Left hindlimb (tissue), 1 donor: ENCODE data around the gene MAL.

Source experiments
- DNase-seq: peaks from one replicate; pipeline ENCODE4 v3.0.0-alpha.2; 2018

MAL gene

DNA sequence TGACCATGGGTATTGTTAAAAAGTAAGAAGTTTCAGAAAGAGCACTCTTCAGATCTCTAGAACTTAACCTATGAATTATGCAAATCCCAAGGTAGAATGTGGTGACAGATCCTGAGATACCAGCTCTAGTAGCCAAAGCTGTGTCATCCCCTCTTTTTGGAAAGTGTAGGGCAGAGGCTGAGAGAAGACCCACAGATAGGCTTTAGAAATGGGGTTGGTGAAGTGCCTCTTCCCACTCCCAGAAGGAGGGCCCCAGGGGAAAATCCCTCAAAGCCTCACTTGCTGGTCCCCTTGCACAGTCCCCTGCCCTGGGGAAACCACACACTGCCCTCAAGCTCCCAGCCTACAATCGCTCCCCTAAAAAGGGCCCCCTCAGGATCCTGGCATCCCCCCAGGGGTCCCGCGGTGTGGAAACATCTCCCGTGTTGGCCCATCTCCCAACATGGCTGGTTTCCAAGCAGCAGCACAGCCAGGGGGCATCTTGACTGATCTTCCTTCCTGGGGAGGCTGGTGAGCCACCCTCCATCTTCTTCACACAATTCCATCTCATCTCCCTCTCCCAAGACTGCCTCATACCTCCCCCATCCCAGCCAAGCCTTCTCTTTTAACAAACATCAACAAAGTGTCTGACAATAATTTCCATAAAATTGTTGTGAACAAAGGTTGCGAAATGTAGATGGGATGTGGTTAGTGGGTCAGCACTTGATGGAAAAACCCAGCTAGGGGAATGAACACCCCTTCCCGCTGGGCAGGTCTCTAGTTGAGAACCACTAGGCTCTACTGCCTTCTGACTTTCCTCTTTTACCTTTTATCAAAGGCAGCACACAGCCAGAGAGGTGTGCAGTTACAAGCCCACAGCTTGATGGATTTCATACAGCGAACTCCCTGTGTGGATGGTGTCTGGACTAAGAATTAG lies 25.1 kb downstream of the MAL start:
- DNase-seq: no peak

DNA sequence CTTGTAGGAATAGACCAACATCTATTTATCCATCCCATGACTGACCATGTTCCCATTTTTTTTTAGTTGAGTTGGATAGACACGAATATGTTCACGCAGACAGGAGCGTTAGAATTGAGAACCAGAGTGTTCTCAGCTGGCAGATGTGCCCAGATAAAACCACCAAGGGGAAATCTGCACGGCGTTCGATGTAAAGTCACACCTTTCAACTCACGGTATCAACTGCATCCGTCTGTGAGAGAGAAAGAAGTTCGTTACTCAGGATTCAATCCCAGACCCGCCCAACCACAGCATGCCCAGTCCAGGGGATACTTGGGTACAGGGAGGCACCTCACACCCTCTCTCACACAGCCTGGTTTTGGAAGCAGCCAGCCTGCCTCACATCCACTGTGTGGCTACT lies 26.1 kb downstream of the MAL start:
- DNase-seq: no peak

DNA sequence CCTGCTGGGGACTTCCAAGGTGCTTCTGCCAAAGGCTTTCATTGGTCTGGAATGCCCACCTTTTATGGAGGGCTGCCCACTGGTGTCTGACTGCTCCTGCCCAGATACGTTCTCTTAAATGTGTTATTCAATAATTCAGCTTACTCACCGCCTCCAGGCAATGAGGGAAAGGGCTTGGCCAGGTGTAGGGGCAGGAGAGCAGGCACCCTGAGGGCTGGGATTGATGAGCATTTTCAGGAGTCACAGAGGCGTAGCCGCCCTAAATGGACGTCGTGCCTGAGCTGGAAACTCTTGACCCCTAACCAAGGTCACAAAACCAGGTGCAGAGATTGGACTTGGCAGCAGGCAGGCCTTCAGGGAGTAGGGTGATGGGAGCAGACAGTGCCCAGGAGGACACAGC lies 26.8 kb downstream of the MAL start:
- no peak for DNase-seq

DNA sequence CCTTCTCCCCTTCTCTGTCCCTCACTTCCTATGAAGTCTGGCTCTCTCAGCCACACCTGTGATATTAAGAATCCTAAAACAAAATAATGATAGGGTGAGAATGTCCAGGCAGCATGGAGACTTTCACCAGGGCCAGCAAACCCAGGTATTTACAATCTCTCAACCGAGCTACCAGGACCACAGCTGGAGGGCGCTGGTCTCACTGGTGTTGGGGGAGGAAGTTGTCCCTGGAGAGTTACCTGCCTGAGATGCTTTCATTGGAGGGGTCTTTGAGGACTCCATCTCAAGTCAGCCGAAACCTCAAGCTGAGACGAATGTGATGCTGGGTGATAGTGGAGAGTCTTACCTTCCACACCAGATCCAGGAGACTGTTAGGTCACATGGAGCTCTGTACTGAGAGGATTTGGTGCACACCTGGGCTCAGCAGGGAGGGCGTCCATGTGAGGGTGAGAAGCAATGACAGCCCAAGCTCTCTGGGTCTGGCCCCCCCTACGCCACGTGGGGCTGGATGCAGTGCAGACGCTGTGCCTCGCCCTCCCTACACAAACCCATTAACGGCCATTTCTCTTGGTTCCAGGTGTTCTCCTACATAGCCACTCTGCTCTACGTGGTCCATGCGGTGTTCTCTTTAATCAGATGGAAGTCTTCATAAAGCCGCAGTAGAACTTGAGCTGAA lies 27.4 kb downstream of the MAL start:
- no peak for DNase-seq

DNA sequence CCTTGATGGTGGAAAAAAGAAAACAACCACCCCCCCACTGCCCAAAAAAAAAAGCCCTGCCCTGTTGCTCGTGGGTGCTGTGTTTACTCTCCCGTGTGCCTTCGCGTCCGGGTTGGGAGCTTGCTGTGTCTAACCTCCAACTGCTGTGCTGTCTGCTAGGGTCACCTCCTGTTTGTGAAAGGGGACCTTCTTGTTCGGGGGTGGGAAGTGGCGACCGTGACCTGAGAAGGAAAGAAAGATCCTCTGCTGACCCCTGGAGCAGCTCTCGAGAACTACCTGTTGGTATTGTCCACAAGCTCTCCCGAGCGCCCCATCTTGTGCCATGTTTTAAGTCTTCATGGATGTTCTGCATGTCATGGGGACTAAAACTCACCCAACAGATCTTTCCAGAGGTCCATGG lies 28.0 kb downstream of the MAL start:
- DNase-seq: no peak

DNA sequence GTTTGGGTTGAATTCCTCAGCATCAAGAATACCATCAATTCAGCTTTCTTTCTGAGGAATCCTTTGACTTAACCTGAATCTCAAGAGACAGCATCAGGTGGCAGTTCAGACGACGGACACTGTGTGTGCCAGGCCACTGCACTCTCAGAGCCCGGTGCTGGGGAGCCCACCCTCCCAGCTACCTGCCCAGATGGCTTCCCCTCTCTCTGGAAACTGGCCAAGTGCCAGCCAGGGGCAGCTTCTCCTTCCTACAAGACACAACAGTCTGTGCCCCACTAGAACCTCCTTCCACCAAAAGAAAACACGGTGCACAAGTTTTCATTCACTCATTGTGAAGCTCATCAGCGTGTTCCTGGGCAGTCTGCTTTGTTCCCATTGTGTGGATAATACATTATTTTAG lies 28.5 kb downstream of the MAL start:
- DNase-seq: no peak

DNA sequence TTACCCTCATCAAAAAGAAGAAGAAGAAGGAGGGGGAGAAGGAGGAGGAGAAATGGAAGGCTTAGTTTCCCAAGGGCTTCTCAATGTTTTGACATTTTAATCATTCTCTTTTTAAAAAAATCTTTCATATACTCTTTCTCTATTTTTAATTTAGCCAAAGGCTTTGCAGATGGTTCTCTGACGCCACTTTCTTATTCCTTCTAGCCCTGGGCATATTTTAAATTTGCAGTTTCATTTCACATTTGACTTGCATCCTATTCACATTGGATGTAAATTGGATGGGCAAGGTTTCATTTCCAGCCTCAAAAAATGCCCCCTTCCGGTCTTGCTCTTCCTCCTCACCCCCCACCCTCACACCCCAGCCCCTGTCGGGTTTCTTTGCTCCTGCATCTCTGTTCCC lies 29.8 kb downstream of the MAL start:
- DNase-seq: no peak

DNA sequence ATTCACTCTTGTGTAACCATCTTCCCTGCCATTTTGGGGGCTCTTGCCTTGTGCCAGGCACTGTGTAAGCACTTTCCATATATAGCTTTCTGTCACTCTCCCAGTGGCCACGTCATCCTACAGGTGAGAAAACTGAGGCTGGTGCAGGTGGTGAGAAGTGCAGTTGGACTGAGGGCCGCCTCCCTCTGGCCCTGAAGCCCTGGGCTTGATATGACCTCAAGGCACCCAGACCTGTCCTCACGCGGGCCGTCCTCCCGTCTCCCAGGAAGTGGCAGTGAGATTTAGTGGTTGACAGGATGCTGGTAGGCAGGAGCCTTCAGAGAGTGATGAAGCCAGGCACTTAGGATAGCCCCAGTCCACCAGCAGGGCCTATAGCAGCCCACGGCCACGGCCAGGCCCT lies 30.5 kb downstream of the MAL start:
- DNase-seq: no peak

DNA sequence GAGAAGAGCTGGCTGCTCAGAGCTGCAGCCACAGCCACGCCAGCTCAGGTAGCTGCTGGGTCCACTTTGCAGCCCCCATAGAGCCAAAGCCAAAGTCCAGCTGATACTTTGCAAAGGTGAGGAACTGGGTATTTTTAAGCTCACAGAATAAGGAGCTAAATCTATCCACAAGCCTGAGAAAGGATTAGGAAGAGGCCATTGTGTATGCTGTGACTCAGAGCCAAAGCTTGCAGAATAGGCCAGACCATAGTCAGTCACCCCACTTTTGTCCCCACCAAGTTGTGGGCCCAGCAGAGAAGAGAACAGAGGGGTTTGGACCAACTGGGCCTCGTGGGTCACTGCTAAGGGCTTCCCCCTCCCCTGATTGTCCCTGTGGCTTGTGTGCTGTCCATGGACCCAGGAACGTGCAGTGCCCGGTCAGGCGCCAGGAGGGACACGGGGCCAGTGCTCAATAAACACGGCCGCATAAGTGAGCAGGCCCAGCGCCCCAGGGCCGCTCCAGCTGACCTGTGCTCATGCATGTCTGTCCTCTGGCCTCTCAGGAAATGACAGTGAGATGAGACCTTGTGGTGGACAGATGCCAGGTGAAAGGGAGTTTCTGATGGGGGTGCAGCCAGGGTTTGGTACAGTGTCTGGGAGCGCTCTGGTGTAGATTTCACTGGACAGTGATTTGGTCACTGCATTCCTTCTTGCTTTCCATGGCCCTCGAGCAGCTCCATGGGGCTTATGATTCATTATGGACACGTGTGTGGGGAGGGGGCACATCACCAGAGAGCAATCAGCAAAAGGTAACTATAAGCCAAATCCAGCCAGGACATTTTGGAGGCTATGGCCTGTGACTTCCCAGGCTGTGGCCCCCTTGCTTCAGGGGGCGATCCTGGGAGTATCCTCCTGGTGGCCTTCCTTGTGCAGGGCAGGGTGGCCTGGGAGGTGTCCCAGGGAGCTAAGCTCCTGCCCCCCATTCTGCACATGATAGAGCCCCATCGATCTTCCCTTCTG lies 31.3 kb downstream of the MAL start:
- DNase-seq: no peak

DNA sequence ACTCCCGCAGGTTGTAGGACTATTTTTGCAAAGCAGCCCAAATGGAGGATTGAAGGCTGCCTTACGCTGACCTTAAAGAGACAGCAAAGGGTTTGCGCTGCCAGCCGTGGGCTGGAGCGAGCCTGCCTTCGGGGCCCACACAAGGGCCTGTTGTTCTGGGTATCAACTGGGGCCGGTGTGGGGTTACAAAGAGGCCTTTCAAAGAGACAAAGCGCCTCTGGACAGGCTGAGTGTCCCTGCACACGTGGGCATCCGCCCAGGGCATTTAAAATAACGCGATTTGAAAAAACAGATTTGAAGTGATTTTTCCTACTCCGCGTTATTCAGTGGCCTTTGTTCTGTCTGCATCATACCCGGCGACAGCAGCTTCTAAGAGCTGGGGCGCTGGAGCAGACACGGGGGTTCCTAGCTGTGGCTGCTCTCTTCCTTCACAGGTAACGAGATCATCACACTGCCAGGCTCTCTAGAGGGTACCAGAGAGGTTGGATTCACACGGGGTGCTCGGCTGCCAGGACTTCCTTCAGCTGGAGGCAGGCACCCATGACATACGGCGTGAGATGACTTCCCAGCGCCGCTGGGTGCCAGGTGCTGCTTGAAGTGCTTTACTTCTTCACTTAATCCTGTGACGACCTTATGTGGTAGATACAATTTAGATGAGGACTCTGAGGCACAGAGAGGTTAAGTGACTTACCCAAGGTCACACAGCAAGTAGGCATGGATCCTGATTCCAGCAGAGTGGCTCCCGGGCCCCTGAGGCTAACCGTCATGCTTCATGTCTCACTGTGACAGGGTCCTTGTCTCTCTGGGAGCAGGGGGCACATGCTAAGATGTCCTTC lies 32.2 kb downstream of the MAL start:
- DNase-seq: no peak

DNA sequence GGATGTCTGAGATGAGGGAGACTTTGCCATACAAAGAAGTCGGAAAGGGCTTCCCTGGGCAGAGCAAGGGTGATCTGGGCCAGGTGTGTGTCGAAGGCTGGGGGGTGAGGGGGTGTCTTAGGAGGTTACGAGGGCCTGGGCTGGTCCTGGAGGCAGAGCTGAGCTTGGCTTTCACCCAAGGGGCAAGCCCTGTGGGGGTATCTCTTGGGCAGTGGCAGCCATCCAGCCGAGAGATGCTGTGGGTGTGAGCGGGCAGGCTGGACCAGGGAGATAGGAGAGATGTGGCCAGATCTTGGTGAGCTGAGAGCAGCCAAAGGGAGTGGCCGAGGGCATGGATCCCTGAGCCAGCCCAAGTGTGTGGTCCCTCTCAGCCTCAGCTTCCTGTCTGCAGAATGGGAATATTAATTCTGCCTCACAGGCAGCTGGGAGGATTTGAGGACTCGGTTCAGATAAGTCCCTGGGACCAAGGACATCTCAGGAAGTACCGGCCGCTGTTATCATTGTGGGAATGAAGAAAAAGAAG lies 33.0 kb downstream of the MAL start:
- DNase-seq: no peak

DNA sequence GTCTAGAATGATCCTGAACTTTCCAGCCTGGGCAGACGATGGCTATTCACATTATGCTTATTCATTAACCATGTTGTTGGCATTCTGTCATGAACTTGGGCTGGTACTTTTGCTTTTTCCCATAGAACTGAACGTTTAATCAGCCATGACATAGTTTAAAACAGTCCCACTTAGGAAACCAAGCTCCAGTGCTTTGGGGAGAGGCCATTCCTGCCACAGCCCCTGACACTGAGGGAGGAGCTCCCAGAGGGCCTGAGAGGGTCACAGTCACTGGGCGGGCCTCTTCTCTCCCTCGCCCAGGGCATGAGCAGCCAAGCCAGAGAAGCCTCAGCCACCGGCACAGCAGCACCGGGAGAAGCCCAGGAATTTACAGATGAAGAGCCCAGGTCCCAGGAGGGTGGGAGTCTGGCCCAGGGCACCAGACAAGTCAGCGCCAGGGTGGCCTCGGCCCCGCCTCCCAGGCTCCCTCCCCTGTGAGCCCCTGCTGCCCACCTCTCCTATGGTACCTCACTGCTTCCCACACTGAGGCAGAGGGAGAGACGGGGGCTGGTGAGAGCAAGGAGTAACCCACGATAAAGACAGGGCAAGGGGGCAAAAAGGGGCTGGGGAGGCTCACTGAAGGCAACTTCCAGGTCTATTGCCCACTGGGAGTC lies 33.6 kb downstream of the MAL start:
- DNase-seq: no peak

DNA sequence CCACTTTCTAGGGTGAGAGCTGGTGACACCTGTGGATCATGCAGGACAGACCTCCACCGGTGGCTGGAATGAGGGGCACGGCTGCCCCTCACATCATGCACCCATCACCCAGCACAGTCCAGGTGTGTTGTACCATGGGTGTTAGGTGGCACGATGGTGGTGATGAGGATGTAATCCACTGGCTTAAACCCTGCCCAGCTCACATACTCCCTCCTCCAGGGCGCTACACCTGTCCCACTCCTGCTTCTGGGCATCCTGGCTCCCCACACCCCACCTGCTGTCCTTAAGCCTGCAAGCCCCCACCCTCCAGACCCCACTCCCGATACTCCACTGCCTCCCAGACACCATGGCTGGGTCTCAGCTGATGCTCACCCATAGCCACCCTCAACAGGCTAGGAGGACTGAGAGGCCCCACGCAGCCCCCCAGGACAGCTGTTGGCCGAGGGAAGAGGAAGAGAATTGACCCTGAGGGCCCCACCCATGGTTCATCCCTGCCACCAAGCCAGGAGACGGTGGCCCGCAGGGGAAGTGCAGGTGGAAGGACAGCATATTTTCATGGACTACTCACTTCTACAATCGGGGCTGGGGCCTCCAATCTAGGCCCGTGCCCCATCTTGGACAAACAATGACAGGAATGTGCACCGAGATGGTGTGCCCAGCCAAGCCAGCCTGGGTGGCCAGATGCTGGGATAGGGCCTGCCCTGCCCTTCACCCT lies 34.3 kb downstream of the MAL start:
- DNase-seq: no peak

DNA sequence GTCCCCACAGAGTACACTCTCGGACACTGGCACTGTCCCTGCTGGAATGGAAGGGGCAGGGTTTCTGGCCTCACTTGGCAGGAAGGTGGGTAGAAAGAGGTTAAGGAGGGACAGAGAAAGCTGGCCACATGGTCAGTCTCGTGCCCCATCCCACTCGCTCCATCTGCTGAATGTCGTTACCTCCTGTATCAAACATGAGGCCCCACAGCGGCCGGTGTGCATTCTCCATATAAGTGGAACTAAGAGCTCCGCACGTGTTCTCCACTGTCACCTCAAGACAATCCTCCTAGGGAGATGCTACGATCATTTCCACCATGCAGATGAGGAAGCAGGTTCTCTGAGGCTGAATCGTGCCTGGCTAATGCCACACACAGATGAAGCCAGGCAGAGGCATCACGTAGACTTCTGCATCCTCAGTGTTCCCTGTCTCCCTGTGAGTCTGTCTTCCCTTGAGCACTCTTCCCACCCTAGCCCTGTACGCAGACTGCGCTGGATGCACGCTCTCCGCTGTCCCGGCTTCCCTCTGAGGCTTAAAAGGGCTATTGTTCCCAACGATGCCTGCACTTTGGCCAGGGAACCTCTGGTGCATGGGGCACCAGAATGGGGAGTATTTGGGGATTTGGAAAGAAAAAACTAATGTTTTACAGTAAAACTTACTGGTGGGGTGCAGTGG lies 35.1 kb downstream of the MAL start:
- no peak for DNase-seq

DNA sequence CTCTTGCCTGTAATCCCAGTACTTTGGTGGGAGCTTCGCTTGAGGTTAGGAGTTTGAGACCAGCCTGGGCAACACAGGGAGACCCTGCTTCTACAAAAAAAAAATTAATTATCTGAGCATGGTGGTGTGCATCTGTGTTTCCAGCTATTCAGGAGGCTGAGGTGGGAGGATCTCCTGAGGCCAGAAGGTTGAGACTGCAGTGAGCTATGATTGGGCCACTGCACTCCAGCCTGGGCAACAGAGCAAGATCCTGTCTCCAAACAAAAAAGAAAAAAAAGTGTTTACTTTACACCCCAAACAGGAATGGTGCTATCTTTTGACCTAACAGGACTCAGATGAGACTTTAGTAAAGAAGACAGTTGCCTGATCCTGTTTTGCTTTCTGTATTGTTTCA lies 35.6 kb downstream of the MAL start:
- DNase-seq: no peak

DNA sequence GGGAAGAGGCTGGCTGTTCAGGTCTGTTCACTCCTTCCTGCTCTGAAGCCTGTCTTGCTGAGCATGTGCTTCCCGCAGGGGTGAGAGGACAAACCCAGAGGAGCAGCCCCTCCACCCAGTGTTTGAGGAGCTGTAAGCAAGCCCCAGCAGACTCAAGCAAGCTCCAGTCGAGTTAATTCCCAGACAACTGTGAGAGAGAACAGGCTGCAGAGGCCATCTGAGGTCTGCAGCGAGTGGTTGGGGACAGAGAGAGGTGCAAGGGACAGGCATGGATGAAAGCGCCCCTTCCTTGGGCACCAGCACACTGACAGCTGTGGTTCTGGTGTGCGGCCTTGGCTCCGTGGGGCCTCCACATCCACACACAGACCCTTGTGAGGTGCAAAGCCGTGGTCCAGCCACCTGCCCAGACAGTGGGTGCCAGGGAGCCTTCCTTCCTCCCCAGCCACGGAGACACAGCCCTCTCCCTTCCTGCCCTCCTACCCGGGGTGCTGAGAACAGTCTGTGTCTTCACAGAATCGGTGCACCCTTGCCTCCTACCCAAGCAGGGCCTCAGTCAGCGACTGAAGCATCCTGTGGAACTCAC lies 36.2 kb downstream of the MAL start:
- no peak for DNase-seq

DNA sequence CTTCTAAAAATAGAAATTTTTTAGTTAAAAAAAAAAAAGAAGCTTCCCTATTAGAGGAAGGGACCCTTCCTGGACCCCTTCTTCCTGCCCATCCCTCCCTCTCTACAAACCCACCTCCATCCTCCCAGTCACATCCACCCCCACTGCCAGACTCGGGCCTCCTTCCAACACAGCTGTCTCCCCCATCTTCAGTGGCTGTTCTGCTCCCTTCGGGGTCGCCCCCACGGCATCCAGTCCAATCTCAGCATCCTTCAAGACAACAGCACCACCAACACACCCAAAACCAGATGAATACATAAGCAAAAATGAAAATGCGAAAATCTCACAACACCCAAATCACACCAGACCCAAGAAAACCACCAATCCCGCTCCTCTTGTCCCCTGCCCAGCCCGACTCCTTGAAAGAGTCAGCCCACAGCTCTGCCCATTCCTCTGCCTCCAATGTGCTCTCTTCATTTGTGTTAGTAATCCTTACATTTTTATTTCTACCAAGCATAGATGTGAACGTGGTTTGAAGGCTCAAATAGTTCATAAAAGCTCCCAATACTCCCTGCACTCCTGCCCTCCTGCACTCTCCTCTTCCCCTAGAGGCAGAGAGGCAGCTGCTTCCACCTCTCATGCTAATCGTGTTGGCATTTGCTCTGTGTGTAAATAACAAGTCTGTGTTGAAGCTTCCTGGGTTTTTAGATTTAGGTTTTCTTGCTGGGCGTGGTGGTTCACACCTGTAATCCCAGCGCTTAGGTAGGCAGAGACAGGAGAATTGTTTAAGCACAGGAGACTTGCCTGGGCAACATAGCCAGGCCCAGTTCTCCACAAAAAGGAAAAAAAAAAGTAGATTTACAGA lies 37.0 kb downstream of the MAL start:
- DNase-seq: no peak

DNA sequence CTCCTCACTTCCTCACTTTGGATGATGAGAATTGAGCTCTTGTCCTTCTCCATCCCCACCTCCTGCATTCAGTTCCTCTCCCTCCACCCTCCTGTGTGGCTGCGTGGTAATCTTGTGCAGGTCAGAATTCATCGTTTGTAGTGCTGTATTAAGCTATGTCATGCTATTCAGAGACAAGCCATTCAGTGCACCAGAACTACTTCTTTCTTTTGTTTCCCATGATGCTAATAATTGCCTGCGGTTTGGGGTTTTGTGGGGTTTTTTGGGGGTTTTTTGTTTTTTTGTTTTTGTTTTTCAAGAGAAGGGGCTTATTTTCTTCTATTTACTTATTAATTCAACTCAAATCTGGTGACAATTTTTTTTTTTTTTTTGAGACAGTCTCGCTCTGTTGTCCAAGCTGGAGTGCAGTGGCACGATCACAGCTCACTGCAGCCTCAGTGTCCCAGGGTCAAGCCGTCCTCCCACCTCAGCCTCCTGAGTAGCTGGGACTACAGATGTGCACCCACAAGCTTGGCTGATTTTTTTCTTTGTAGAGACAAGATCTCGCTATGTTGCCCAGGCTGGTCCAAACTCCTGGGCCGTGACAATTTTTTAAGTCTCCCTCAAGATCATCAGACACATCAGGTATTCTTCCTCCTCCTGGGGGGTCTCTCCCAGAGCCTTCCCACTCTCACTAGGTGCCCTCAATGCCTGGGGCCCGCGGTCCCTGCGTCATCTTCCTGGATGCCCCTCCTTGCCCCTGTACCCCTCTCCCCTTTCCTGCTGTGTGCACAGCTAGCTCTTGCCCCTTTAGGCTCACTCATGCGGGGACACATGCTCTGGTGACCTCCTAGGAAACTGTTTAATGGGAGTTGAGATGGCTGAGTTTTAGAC lies 37.8 kb downstream of the MAL start:
- DNase-seq: no peak
